Ascending aorta (tissue), 2 donors: Measurements from ENCODE around the gene MRPL9. TPM values are rescaled to one million over a fixed set of nuclear protein-coding genes. Genes with fewer than 3 reads are reported as not detected.

Source experiments
- DNase-seq, 2 donors: peaks; one replicate each; pipeline ENCODE4 v3.0.0-alpha.2; 2019; ENCODE audit warnings: low spot score in 2 of 2
- H3K27ac ChIP-seq, 2 donors: fragments of 200-600 bp; sonication (generic); one replicate each; pipeline ENCODE4 v1.5.1; 2016 to 2017; ENCODE audit warnings: mild to moderate bottlenecking in 1 of 2
- H3K27me3 ChIP-seq: fragments of 200-600 bp; sonication (generic); one replicate; pipeline ENCODE4 v1.5.1; 2017
- H3K36me3 ChIP-seq, 2 donors: fragments of 200-600 bp; sonication (generic); one replicate each; pipeline ENCODE4 v1.5.1; 2016
- H3K4me1 ChIP-seq, 2 donors: fragments of 200-600 bp; sonication (generic); one replicate each; pipeline ENCODE4 v1.5.1; 2016 to 2017; ENCODE audit warnings: mild to moderate bottlenecking in 1 of 2
- H3K4me3 ChIP-seq, 2 donors: fragments of 200-600 bp; sonication (generic); one replicate each; pipeline ENCODE4 v1.5.1; 2016 to 2017; ENCODE audit warnings: mild to moderate bottlenecking in 1 of 2
- H3K9me3 ChIP-seq, 2 donors: fragments of 200-600 bp; sonication (generic); one replicate each; pipeline ENCODE4 v1.5.1; 2016
- intact Hi-C: fragments of 100-400 bp; cut with DNase I; formaldehyde crosslinking; loops from one replicate; pipeline ENCODE4 v1.15.1; 2023
- total RNA-seq: library from RNA; depleted of rRNA; stranded (reverse); fragments of >200 nt; gene quantifications from one replicate; pipeline ENCODE4 v1.1.0, GENCODE V29; 2016
- TF ChIP-seq, protein P1 (sequence below), 3 experiments: fragments of 200-600 bp in 2 of 3; fragments of 450-650 bp in 1 of 3; sonication (generic) in 2 of 3; IDR thresholded peaks; one replicate each; pipeline ENCODE4 v1.5.1; 2016 to 2019; ENCODE audit warnings: antibody characterized with exemption in 3 of 3, mild to moderate bottlenecking in 1 of 3, moderate library complexity in 1 of 3

Gene MRPL9
- total RNA-seq, 1 donor from 2014 or later = 64.8 TPM

DNA sequence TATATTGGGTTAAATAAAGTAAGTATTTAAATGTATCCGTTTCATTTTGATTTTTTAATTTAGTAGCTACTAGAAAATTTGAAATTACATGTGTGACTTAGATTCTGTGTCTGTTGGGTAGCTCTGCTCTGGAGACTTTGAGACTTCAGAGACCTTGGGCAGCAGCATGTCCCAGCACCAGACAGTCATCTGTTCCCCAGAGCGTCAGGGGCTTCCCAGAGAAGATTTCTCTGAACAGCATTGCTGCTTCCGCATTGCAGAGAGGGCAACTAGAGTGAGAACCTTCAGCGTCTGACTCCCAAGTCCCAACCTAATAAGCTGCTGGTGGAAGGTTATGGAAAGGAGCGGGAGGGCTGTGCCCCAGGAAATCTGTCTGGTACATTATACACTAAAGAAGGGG lies 35.3 kb upstream of the MRPL9 start:
- intact Hi-C loops = no loop called here
- Histone ChIP-seq H3K36me3 (no peaks in the 10 kb centered on the region), H3K4me3 (no peak overlapping the region), H3K27ac (no peak overlapping the region), H3K27me3 (no peaks in the 10 kb centered on the region), H3K4me1 (no peaks in the 10 kb centered on the region), H3K9me3 (no peaks in the 10 kb centered on the region)
- DNase-seq = no peak
- TF ChIP-seq, protein P1, sequence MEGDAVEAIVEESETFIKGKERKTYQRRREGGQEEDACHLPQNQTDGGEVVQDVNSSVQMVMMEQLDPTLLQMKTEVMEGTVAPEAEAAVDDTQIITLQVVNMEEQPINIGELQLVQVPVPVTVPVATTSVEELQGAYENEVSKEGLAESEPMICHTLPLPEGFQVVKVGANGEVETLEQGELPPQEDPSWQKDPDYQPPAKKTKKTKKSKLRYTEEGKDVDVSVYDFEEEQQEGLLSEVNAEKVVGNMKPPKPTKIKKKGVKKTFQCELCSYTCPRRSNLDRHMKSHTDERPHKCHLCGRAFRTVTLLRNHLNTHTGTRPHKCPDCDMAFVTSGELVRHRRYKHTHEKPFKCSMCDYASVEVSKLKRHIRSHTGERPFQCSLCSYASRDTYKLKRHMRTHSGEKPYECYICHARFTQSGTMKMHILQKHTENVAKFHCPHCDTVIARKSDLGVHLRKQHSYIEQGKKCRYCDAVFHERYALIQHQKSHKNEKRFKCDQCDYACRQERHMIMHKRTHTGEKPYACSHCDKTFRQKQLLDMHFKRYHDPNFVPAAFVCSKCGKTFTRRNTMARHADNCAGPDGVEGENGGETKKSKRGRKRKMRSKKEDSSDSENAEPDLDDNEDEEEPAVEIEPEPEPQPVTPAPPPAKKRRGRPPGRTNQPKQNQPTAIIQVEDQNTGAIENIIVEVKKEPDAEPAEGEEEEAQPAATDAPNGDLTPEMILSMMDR (IDR thresholded peaks at IDR 0.05) = no peak

DNA sequence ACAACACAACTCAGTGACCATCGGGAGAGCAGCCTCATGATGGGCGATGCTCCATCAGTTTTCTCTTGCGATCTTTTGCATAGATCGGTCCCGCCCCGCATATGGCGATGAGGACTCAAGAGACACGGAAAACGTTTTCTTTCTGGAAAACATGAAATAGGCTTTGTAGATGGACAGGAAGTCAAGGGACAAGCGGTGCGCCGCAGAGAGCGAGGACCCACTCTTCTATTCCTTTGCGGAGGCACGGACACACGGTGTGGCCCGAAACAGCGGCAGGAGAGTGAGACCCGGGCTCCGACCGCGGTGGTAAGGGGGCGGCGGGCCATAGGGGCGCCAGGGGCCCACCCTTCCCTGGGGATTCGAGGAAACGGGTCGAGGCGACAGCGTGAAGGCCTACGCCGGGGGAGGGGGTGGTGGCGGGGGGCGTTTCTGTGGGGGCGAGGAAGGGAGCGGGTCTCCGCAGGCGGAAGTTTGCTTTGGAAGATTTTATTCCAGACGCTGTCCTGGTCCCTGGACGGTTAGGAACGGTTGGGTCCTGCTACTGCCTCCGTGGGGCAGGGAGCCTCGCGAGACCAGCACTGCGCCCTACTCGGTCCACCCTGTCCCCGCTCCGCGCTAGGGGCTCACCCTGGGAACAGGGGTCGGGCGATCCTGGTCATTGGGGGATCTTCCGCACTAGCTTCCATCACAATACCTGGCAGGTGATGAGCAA lies 27.8 kb upstream of the MRPL9 start:
- no peaks in the 10 kb centered on the region for H3K36me3 ChIP-seq
- no peaks in the 10 kb centered on the region for H3K27me3 ChIP-seq
- intact Hi-C loops = no loop called here
- no peaks in the 10 kb centered on the region for H3K4me1 ChIP-seq
- peak overlapping the region; percentile 20 to 56 for H3K27ac ChIP-seq
- no peaks in the 10 kb centered on the region for H3K9me3 ChIP-seq
- TF ChIP-seq, protein P1 (IDR thresholded peaks at IDR 0.05) = no peak
- DNase-seq = no peak
- H3K4me3 ChIP-seq = peak overlapping the region; percentile 63 to 92

DNA sequence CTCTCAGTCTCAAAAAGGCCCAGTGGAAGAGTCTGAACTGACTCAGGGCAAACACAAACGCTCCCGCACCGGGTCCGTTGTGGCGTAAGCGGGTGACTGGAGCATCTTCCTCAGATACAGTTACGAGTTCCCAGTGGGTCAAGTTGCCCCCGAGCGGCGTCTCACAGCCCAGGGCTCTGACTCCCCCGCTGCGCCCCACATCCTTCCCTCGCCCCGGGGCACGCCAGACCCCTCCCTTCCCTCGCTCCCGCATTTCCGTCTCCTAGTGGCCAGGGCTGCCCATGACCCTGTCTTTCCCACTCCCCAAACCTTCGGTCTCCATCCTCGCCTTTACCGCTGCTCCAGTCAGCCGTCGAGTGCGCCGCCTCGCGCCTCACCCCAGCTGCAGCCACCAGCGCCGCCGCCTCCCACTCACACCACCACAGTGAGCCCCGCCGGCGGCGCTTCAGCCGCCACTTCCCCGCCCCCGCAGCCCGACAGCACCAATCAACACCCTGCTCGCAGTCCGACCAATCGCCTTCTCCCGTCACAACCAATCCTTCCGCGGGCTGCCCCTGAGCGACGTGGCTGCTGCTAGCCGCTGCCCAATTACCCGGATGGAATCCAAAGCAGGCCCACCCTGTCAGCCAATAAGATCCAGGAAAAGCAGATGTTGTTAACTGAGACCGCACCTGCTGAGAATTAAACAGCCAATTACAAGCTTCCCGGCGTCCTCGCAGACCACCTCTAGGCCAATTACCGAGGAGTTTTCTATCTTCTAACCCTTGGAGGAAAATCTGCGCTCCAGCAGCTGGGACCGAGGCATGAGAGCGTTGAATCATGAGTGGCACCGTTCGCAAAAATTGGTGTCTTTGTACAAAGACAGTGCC lies 27.0 kb upstream of the MRPL9 start, which contains the start of gene TDRKH:
Gene TDRKH, minus strand, starts transcription at position 430 of the 869 bp plus-strand sequence. CDS start 7,478 bp downstream, outside the sequence.
- peak within 1 kb of the TSS; percentile 20 to 56 for H3K27ac ChIP-seq

DNA sequence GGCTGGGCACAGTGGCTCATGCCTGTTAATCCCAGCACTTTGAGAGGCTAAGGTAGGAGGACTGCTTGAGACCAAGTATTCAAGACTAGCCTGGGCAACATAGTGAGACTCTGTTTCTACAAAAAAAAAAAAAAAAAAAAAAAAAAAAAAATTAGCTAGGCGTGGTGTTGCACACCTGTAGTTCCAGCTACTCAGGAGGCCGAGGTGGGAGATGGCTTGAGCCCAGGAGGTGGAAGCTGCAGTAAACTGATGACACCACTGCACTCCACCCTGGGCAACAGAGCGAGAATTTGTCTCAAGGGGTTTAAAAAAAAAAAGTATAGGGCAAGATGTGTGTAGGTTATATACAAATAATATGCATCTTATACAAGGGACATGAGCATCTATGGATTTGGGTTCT lies 24.4 kb upstream of the MRPL9 start:
- intact Hi-C loops = no loop called here
- Histone ChIP-seq H3K27ac (no peak overlapping the region), H3K27me3 (no peaks in the 10 kb centered on the region), H3K4me3 (no peak overlapping the region), H3K36me3 (no peaks in the 10 kb centered on the region), H3K4me1 (no peaks in the 10 kb centered on the region), H3K9me3 (no peaks in the 10 kb centered on the region)
- TF ChIP-seq, protein P1 (IDR thresholded peaks at IDR 0.05) = no peak
- DNase-seq = no peak

More for the DNA sequence above, 27.0 kb upstream of the MRPL9 start, which contains the start of gene TDRKH:
- intact Hi-C loops = no loop called here
- no peaks in the 10 kb centered on the region for H3K27me3 ChIP-seq
- no peaks in the 10 kb centered on the region for H3K4me1 ChIP-seq
- TF ChIP-seq, protein P1 (IDR thresholded peaks at IDR 0.05) = peak; percentile 19 to 38 (median 22)
- no peaks in the 10 kb centered on the region for H3K36me3 ChIP-seq
- peak within 1 kb of the TSS; percentile 63 to 92 for H3K4me3 ChIP-seq
- peak; percentile 96 to 99 for DNase-seq
- H3K9me3 ChIP-seq = no peaks in the 10 kb centered on the region

DNA sequence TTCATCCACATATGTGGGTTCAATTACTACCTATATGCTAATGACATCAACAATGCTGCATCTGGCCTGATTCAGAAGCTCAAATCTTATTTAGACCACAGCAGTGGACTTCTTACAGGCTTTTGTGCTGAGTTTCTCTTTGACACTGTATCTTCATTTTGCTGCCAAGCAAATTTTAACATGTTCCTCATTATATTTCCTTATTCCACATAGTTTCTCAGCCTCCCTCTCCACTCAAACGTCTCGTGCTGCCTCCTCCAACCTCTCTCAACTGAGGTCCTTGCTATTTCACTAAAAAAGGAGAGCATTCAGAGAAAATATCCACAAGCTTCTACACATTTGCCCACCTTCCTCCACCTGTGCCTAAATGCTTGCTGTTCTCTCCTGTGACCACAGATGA lies 20.5 kb upstream of the MRPL9 start:
- no peak overlapping the region for H3K27ac ChIP-seq
- H3K9me3 ChIP-seq = no peaks in the 10 kb centered on the region
- no peak for DNase-seq
- TF ChIP-seq, protein P1 (IDR thresholded peaks at IDR 0.05) = no peak
- H3K27me3 ChIP-seq = no peaks in the 10 kb centered on the region
- no peak overlapping the region for H3K4me3 ChIP-seq
- intact Hi-C loops = no loop called here
- H3K4me1 ChIP-seq = no peaks in the 10 kb centered on the region
- peaks cover 0 to 11% of the 10 kb centered on the region in 2 donors for H3K36me3 ChIP-seq
